IMR-90 (cell line): ENCODE data around the gene TEK. TPM values are rescaled to one million over a fixed set of nuclear protein-coding genes. Genes with fewer than 3 reads are reported as not detected.

Experiments
- ATAC-seq: fragments of 200-7000 bp; cut with Tn5 transposase; 2 replicates; pipeline ENCODE4 v1.9.1; 2020; ENCODE audit warnings: low read depth, mild to moderate bottlenecking, moderate library complexity
- BruUV-seq: library from RNA; stranded (reverse); fragments of 400-500 nt; replicated peaks from 2 replicates; lab custom pipeline; 2021; lab: Mats Ljungman, UMichigan
- CTCF ChIA-PET: fragments of 300-600 bp; formaldehyde crosslinking; extraction: SDS; loops from one replicate; lab custom pipeline; 2021; ENCODE audit warnings: antibody characterized with exemption; lab: Yijun Ruan, JAX
- POLR2A ChIA-PET: fragments of 300-600 bp; sonication (Branson Sonifier 250); formaldehyde crosslinking; loops from one replicate; lab custom pipeline; 2022; ENCODE audit warnings: antibody characterized with exemption; ENCODE audit not compliant: unreplicated experiment; lab: Charles Lee
- DNase-seq: peaks from one replicate; pipeline ENCODE4 v3.0.0; 2013
- H2AFZ ChIP-seq: replicated peaks from 2 replicates; pipeline ENCODE3; 2013; ENCODE audit warnings: low read length, mild to moderate bottlenecking; ENCODE audit not compliant: poor library complexity
- H2AK5ac ChIP-seq: 2 replicates; pipeline ENCODE4 v1.6.1; 2013; ENCODE audit warnings: low read depth, low read length, inconsistent platforms
- H2AK9ac ChIP-seq: replicated peaks from 2 replicates; pipeline ENCODE3; 2013; ENCODE audit warnings: mild to moderate bottlenecking, low read depth, low read length, moderate library complexity; ENCODE audit not compliant: poor library complexity
- H2BK120ac ChIP-seq: 2 replicates; pipeline ENCODE4 v1.6.1; 2013; ENCODE audit warnings: low read depth, low read length, inconsistent platforms
- H2BK15ac ChIP-seq: 3 replicates; pipeline ENCODE4 v1.6.1; 2013; ENCODE audit warnings: low read depth, low read length, inconsistent platforms
- H2BK20ac ChIP-seq: 2 replicates; pipeline ENCODE4 v1.6.1; 2013; ENCODE audit warnings: low read depth, mild to moderate bottlenecking, inconsistent platforms, low read length, moderate library complexity
- H2BK5ac ChIP-seq: 2 replicates; pipeline ENCODE4 v1.6.1; 2013; ENCODE audit warnings: mild to moderate bottlenecking, low read depth, low read length, inconsistent platforms; ENCODE audit not compliant: poor library complexity, severe bottlenecking
- H3K14ac ChIP-seq: replicated peaks from 2 replicates; pipeline ENCODE4 v1.6.1; 2013; ENCODE audit warnings: low read depth, low read length, inconsistent platforms
- H3K18ac ChIP-seq: 2 replicates; pipeline ENCODE4 v1.6.1; 2013; ENCODE audit warnings: low read depth, low read length, control low read depth
- H3K23ac ChIP-seq: 2 replicates; pipeline ENCODE4 v1.6.1; 2013; ENCODE audit warnings: low read depth, low read length, inconsistent platforms
- H3K27ac ChIP-seq: 2 replicates; pipeline ENCODE4 v1.5.1; 2013; ENCODE audit warnings: mild to moderate bottlenecking, control low read depth, low read length; ENCODE audit not compliant: insufficient read depth
- H3K27me3 ChIP-seq: 2 replicates; pipeline ENCODE4 v1.6.1; 2013; ENCODE audit warnings: low read length; ENCODE audit not compliant: control insufficient read depth, insufficient read depth
- H3K36me3 ChIP-seq: 2 replicates; pipeline ENCODE4 v1.6.1; 2013; ENCODE audit warnings: low read length, mixed read lengths; ENCODE audit not compliant: control insufficient read depth, insufficient read depth
- H3K4ac ChIP-seq: 2 replicates; pipeline ENCODE4 v1.6.1; 2013; ENCODE audit warnings: low read depth, low read length, inconsistent platforms
- H3K4me1 ChIP-seq: 2 replicates; pipeline ENCODE4 v1.6.1; 2013; ENCODE audit warnings: low read length, mixed read lengths; ENCODE audit not compliant: control insufficient read depth, insufficient read depth
- H3K4me2 ChIP-seq: 2 replicates; pipeline ENCODE4 v1.6.1; 2013; ENCODE audit warnings: low read depth, mild to moderate bottlenecking, control low read depth, low read length, moderate library complexity
- H3K4me3 ChIP-seq: 2 replicates; pipeline ENCODE4 v1.5.1; 2013; ENCODE audit warnings: low read depth, mild to moderate bottlenecking, control low read depth, low read length, moderate library complexity; ENCODE audit not compliant: insufficient read depth
- H3K56ac ChIP-seq: 2 replicates; pipeline ENCODE4 v1.6.1; 2013; ENCODE audit warnings: low read length, inconsistent platforms; ENCODE audit not compliant: insufficient read depth; ENCODE audit errors: extremely low read depth
- H3K79me1 ChIP-seq, 2 experiments: 2 replicates each; pipeline ENCODE4 v1.6.1; 2013; ENCODE audit warnings: low read length in 2 of 2, inconsistent platforms in 1 of 2, low read depth in 1 of 2
- H3K9ac ChIP-seq: 2 replicates; pipeline ENCODE4 v1.6.1; 2013; ENCODE audit warnings: low read depth, low read length, control low read depth
- H3K9me1 ChIP-seq: 2 replicates; pipeline ENCODE4 v1.6.1; 2013; ENCODE audit warnings: low read length, inconsistent platforms; ENCODE audit not compliant: insufficient read depth
- H3K9me3 ChIP-seq: 2 replicates; pipeline ENCODE4 v1.6.1; 2013; ENCODE audit warnings: low read length; ENCODE audit not compliant: control insufficient read depth, insufficient read depth
- H4K20me1 ChIP-seq: 2 replicates; pipeline ENCODE4 v1.6.1; 2013; ENCODE audit warnings: low read length, inconsistent platforms; ENCODE audit not compliant: insufficient read depth
- H4K5ac ChIP-seq: 2 replicates; pipeline ENCODE4 v1.6.1; 2013; ENCODE audit warnings: mild to moderate bottlenecking, low read depth, low read length, control low read depth
- H4K8ac ChIP-seq, 2 experiments: 2 replicates each; pipeline ENCODE4 v1.6.1; 2013; ENCODE audit warnings: low read depth in 2 of 2, low read length in 2 of 2, control low read depth in 1 of 2, inconsistent platforms in 1 of 2
- H4K91ac ChIP-seq: 2 replicates; pipeline ENCODE4 v1.6.1; 2013; ENCODE audit warnings: low read depth, low read length, inconsistent platforms; ENCODE audit not compliant: insufficient read depth
- CEBPB ChIP-seq: IDR thresholded peaks from 2 replicates; pipeline ENCODE4 v1.6.1; 2012; ENCODE audit warnings: low read depth, low read length, improper control_type of control experiment
- ELK1 ChIP-seq: fragments of 150-350 bp; IDR thresholded peaks from 2 replicates; pipeline ENCODE4 v1.6.1; 2016; ENCODE audit warnings: low read depth, mild to moderate bottlenecking, low read length, moderate library complexity, borderline replicate concordance
- FOS ChIP-seq: fragments of 150-350 bp; IDR thresholded peaks from 2 replicates; pipeline ENCODE4 v1.6.1; 2016; ENCODE audit warnings: low read depth, low read length
- MAFK ChIP-seq: IDR thresholded peaks from 2 replicates; pipeline ENCODE4 v1.6.1; 2012; ENCODE audit warnings: low read depth, low read length, improper control_type of control experiment
- POLR2A ChIP-seq: IDR thresholded peaks from 2 replicates; pipeline ENCODE4 v1.6.1; 2012; ENCODE audit warnings: mild to moderate bottlenecking, low read depth, low read length
- RAD21 ChIP-seq: IDR thresholded peaks from 2 replicates; pipeline ENCODE4 v1.6.1; 2012; ENCODE audit warnings: low read length, improper control_type of control experiment
- RFX5 ChIP-seq: IDR thresholded peaks from 2 replicates; pipeline ENCODE4 v1.8.0; 2012; ENCODE audit warnings: low read depth, mild to moderate bottlenecking, low read length, moderate library complexity
- SMC3 ChIP-seq: fragments of 150-350 bp; IDR thresholded peaks from 2 replicates; pipeline ENCODE4 v1.6.1; 2016; ENCODE audit warnings: low read depth, mild to moderate bottlenecking, antibody characterized with exemption, low read length, moderate library complexity
- WGBS, 2 experiments: methylation state at CpG; one replicate each; pipeline versions ENCODE4 v1.1.5 to v1.1.7; 2013; ENCODE audit warnings: missing lambda C conversion rate in 2 of 2; ENCODE audit not compliant: insufficient read length in 1 of 2; ENCODE audit errors: extremely low coverage in 2 of 2; 5-methylcytosine and 5-hydroxymethylcytosine counted together
- dilution Hi-C: fragments of 300-500 bp; cut with HindIII; formaldehyde crosslinking; loops from one replicate; pipeline ENCODE4 v1.14.3; 2018; ENCODE audit warnings: low sequenced_read_pairs; ENCODE audit not compliant: unreplicated experiment
- in situ Hi-C: fragments of 300-500 bp; cut with MboI; formaldehyde crosslinking; loops from 3 replicates; pipeline ENCODE4 v1.14.3; 2019; ENCODE audit warnings: low sequenced_read_pairs, inconsistent platforms, mixed read lengths
- intact Hi-C: fragments of 100-400 bp; cut with micrococcal nuclease; formaldehyde crosslinking; loops from 2 replicates; pipeline ENCODE4 v1.10.0; 2022
- polyA plus RNA-seq, 3 experiments: library from polyadenylated mRNA; depleted of rRNA; stranded (reverse); fragments of >200 nt; gene quantifications; 2 replicates each; pipeline ENCODE4 v1.2.3, GENCODE V29; 2012; ENCODE audit warnings: low replicate concordance in 1 of 3
- total RNA-seq: library from RNA; depleted of rRNA; stranded (reverse); fragments of >200 nt; gene quantifications from 2 replicates; pipeline ENCODE4 v1.2.3, GENCODE V29; 2012

TEK gene
- total and polyA plus RNA-seq, 2 of the 4 experiments (the other 2 are of a cell fraction), result 6.3 to 11.7 TPM

DNA sequence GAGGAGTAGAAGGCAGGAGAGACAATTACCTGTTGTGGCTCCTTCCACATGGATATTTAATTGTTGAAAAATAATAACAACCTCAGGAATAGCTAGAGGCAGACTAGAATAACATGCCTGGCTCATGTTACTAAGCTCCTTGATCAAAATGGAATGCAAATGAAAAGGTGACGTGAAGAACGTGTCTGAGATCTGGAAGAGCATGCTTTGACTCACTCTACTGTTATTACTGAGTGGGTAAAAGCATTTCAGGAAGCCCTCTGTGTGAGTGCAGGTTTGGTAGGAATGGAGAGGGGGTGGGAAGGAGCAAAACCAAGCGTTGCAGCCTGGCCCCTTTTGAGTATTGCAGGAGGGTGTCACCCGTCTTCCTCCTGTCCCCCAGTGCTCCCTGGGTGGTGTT is 103.2 kb downstream of the TEK start:
- Histone ChIP-seq H2AK9ac (no peak overlapping the region), H3K4me3 (no peak overlapping the region), H2BK15ac (0 out of 3 replicates have a peak overlapping the region, but pooled peaks have one; percentile 68), H3K18ac (no peak overlapping the region; the same call in 1 of the 2 replicates), H3K56ac (no peak overlapping the region), H3K36me3 (peaks cover 25% of the 10 kb centered on the region), H3K79me1 (no peaks in the 10 kb centered on the region), H2AK5ac (no peak overlapping the region), H3K9me3 (no peaks in the 10 kb centered on the region), H4K91ac (no peak overlapping the region), H3K9ac (no peak overlapping the region), H3K9me1 (peaks cover 2% of the 10 kb centered on the region; the same call in 1 of the 2 replicates), H3K27me3 (no peaks in the 10 kb centered on the region), H3K27ac (no peak overlapping the region), H2AFZ (no peak overlapping the region), H4K5ac (no peak overlapping the region), H2BK120ac (no peak overlapping the region), H2BK20ac (no peak overlapping the region), H3K23ac (no peak overlapping the region), H3K4me1 (no peaks in the 10 kb centered on the region), H3K14ac (no peak overlapping the region), H3K4ac (no peak overlapping the region), H4K20me1 (no peaks in the 10 kb centered on the region), H3K4me2 (no peak overlapping the region), H2BK5ac (no peak overlapping the region), H4K8ac (no peak overlapping the region)
- DNase-seq (peak; percentile 37), ATAC-seq (no peak)
- POLR2A ChIA-PET, result no interaction called here
- intact Hi-C loops (no loop called here), dilution Hi-C loops (no loop called here), in situ Hi-C loops (no loop called here)
- TF ChIP-seq CEBPB (no peak), FOS (no peak), MAFK (no peak), RAD21 (no peak), POLR2A (no peak), RFX5 (no peak), SMC3 (no peak), ELK1 (no peak)
- BruUV-seq, result no TSS peak
- CTCF ChIA-PET, result no interaction called here
- WGBS, 2 experiments, result no CpG with 5 or more reads among the region's 4 CpGs
